RWPE1 (cell line): ENCODE measurements around the gene PRICKLE2.

Experiments used
- CTCF ChIA-PET: fragments of 350-600 bp; sonication (Branson Sonifier 250); formaldehyde crosslinking; extraction: SDS; loops from one replicate; lab custom pipeline; 2021; lab: Yijun Ruan, JAX
- POLR2A ChIA-PET: fragments of 400-600 bp; formaldehyde crosslinking; extraction: SDS; loops from one replicate; lab custom pipeline; 2020; ENCODE audit warnings: antibody characterized with exemption; ENCODE audit not compliant: low non-redundant PET; lab: Yijun Ruan, JAX
- DNase-seq: peaks from one replicate; pipeline ENCODE4 v3.0.0; 2012; ENCODE audit warnings: low spot score
- H3K27ac ChIP-seq: fragments of 450-650 bp; 2 replicates; pipeline ENCODE4 v1.5.1; 2017
- CTCF ChIP-seq: fragments of 450-650 bp; conservative IDR thresholded peaks from 2 replicates; pipeline ENCODE4 v1.5.1; 2017; ENCODE audit warnings: low read depth, mild to moderate bottlenecking

PRICKLE2 gene

GRCh38 chr3:64114651-64115050 lies 110.6 kb downstream of the PRICKLE2 start:
- ChIA-PET CTCF (interaction anchor here (0.6 kb wide), 2 partner anchors 72 to 84 kb away, joined by 3 read pairs; no protein-coding TSS in a partner anchor), POLR2A (no interaction called here)
- no peak overlapping the region for H3K27ac ChIP-seq
- no peak for TF ChIP-seq CTCF
- no peak for DNase-seq

GRCh38 chr3:64111872-64112271 lies 113.4 kb downstream of the PRICKLE2 start:
- POLR2A ChIA-PET = no interaction called here
- CTCF ChIA-PET = no interaction called here
- TF ChIP-seq CTCF = no peak
- no peak for DNase-seq
- no peak overlapping the region for H3K27ac ChIP-seq

GRCh38 chr3:64111083-64111482 lies 114.2 kb downstream of the PRICKLE2 start:
- no peak overlapping the region for H3K27ac ChIP-seq
- POLR2A ChIA-PET = no interaction called here
- no peak for DNase-seq
- CTCF ChIA-PET = no interaction called here
- TF ChIP-seq CTCF = no peak

GRCh38 chr3:64110071-64110470 lies 115.2 kb downstream of the PRICKLE2 start:
- H3K27ac ChIP-seq = no peak overlapping the region
- TF ChIP-seq CTCF = no peak
- ChIA-PET CTCF (no interaction called here), POLR2A (no interaction called here)
- DNase-seq = no peak

- DNase-seq = no peak
- no peak for TF ChIP-seq CTCF
- POLR2A ChIA-PET = no interaction called here
- no peak overlapping the region for H3K27ac ChIP-seq
- CTCF ChIA-PET = no interaction called here
Observed at GRCh38 chr3:64109438-64109837, 115.8 kb downstream of the PRICKLE2 start.

- TF ChIP-seq CTCF = no peak
- CTCF ChIA-PET = no interaction called here
Observed at GRCh38 chr3:64108784-64109317, 116.4 kb downstream of the PRICKLE2 start.

GRCh38 chr3:64108231-64108630 lies 117.0 kb downstream of the PRICKLE2 start:
- no peak for TF ChIP-seq CTCF
- POLR2A ChIA-PET = interaction anchor here (0.6 kb wide), 1 partner anchor 352 kb away, joined by 3 read pairs; no protein-coding TSS in a partner anchor
- no peak overlapping the region for H3K27ac ChIP-seq
- no peak for DNase-seq
- CTCF ChIA-PET = no interaction called here

More at GRCh38 chr3:64108784-64109317, 116.4 kb downstream of the PRICKLE2 start:
- H3K27ac ChIP-seq = no peak overlapping the region
- DNase-seq = no peak
- POLR2A ChIA-PET = no interaction called here
